Kidney (tissue), 14 donors: ENCODE data around the gene MSI2. TPM values are rescaled to one million over a fixed set of nuclear protein-coding genes. Genes with fewer than 3 reads are reported as not detected.
A peak's percentile ranks its signal among the peaks of the same experiment; 100 is the strongest.

Source experiments
- DNase-seq, 5 donors: peaks; one replicate each; pipeline ENCODE4 v3.0.0-alpha.2; 2013 to 2020
- FAIRE-seq: peaks from 2 replicates; lab custom pipeline; 2012; peaks lifted over from hg19 to GRCh38; lab: Jason Lieb, UNC
- H3K27ac ChIP-seq, 2 donors: one replicate each; pipeline ENCODE4 v1.7.0; 2013; ENCODE audit warnings: low read depth in 2 of 2, low read length in 2 of 2, inconsistent platforms in 1 of 2
- H3K27me3 ChIP-seq: one replicate; pipeline ENCODE4 v1.7.1; 2013; ENCODE audit warnings: low read length, inconsistent platforms; ENCODE audit not compliant: control insufficient read depth, insufficient read depth
- H3K36me3 ChIP-seq, 3 donors: one replicate each; pipeline versions ENCODE4 v1.7.0 to v1.7.1; 2013; ENCODE audit warnings: low read length in 3 of 3, control low read depth in 1 of 3, inconsistent platforms in 1 of 3; ENCODE audit not compliant: insufficient read depth in 3 of 3, control insufficient read depth in 2 of 3
- H3K4me1 ChIP-seq, 3 donors: one replicate each; pipeline versions ENCODE4 v1.7.0 to v1.7.1; 2013; ENCODE audit warnings: low read length in 3 of 3, inconsistent platforms in 1 of 3, low read depth in 1 of 3; ENCODE audit not compliant: control insufficient read depth in 2 of 3, insufficient read depth in 2 of 3
- H3K4me3 ChIP-seq, 3 donors: one replicate each; pipeline versions ENCODE4 v1.7.0 to v1.8.1; 2013; ENCODE audit warnings: low read length in 3 of 3, control low read depth in 1 of 3, inconsistent platforms in 1 of 3
- H3K9ac ChIP-seq, 3 donors: one replicate each; pipeline versions ENCODE4 v1.7.0 to v1.7.1; 2013; ENCODE audit warnings: low read length in 3 of 3, control low read depth in 1 of 3, inconsistent platforms in 1 of 3
- H3K9me3 ChIP-seq, 3 donors: one replicate each; pipeline versions ENCODE4 v1.7.0 to v1.7.1; 2013; ENCODE audit warnings: low read length in 3 of 3, control low read depth in 1 of 3, inconsistent platforms in 1 of 3; ENCODE audit not compliant: control insufficient read depth in 2 of 3, insufficient read depth in 1 of 3
- intact Hi-C: fragments of 100-400 bp; cut with DNase I; formaldehyde crosslinking; loops from one replicate; pipeline ENCODE4 v1.11.1; 2022
- polyA plus RNA-seq: library from polyadenylated mRNA; stranded (reverse); fragments of 350-450 nt; fragmentation: Illumina TruSeq; extraction: RNeasy Lipid Tissue Mini Kit (QIAGEN cat#74804); gene quantifications from one replicate; pipeline ENCODE4 v1.2.3, GENCODE V29; 2014; ENCODE audit warnings: low read depth, low replicate concordance; ENCODE audit not compliant: insufficient read depth
- total RNA-seq: library from RNA; stranded (reverse); fragmentation: NEBNext Ultra II Directional; extraction: Animal tissue kit (Norgen Biotek cat#: 25700); gene quantifications from one replicate; pipeline ENCODE4 v1.2.1, GENCODE V29; 2021
- TF ChIP-seq, protein P1 (sequence below): IDR thresholded peaks from 3 replicates; pipeline ENCODE4 v1.5.1; 2012; ENCODE audit warnings: mild to moderate bottlenecking, moderate library complexity, borderline replicate concordance; ENCODE audit not compliant: insufficient read depth; ENCODE audit errors: extremely low read depth
- donor health status: control.
- donor health status: control.
- donor health status: control.
- donor health status: control.
- donor health status: control.
- donor health status: DM: yes; HTN: yes; CAD: no.
- donor health status: Normal renal cell carcinoma (clear cell type).

The MSI2 gene
- total and polyA plus RNA-seq, 2 donors from 2014 or later, result 69.2 to 151 TPM

- Histone ChIP-seq H3K36me3 (no peaks in the 10 kb centered on the region), H3K9me3 (no peaks in the 10 kb centered on the region), H3K27me3 (no peaks in the 10 kb centered on the region), H3K27ac (peak overlapping the region; percentile 27 to 76), H3K4me1 (peaks cover 9 to 63% (median 55%) of the 10 kb centered on the region in 3 donors), H3K9ac (peak overlapping the region in 1 of 3 donors; percentile 24), H3K4me3 (no peak overlapping the region)
- TF ChIP-seq, protein P1, sequence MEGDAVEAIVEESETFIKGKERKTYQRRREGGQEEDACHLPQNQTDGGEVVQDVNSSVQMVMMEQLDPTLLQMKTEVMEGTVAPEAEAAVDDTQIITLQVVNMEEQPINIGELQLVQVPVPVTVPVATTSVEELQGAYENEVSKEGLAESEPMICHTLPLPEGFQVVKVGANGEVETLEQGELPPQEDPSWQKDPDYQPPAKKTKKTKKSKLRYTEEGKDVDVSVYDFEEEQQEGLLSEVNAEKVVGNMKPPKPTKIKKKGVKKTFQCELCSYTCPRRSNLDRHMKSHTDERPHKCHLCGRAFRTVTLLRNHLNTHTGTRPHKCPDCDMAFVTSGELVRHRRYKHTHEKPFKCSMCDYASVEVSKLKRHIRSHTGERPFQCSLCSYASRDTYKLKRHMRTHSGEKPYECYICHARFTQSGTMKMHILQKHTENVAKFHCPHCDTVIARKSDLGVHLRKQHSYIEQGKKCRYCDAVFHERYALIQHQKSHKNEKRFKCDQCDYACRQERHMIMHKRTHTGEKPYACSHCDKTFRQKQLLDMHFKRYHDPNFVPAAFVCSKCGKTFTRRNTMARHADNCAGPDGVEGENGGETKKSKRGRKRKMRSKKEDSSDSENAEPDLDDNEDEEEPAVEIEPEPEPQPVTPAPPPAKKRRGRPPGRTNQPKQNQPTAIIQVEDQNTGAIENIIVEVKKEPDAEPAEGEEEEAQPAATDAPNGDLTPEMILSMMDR, result no peak
- intact Hi-C loops, result no loop called here
- no peak for FAIRE-seq
- peak in 2 of 5 donors; percentile 51 to 60 for DNase-seq
Measured at GRCh38 chr17:57365420-57365819, 109.1 kb downstream of the MSI2 start.

DNA sequence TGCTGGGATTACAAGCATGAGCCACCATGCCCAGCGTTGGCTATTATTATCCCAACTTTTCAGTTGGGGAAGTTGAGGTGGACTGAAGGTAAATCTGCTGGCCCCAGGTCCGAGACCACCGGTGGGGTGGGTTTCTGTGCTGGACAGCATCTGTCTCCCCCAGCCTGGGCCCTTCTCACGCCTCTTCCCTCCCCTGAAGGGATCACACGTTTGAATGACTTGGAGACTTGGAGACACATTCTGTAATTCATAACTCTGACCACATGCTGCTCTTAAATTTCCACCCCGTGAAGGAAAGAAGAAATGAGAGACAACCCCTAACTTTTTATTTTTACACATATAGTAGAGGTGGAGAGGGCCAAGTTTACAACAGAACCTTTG is 109.8 kb downstream of the MSI2 start:
- FAIRE-seq, result no peak
- no peaks in the 10 kb centered on the region for H3K27me3 ChIP-seq
- H3K4me1 ChIP-seq, result peaks cover 12 to 66% (median 54%) of the 10 kb centered on the region in 3 donors
- DNase-seq, result no peak
- TF ChIP-seq, protein P1, result no peak
- peak overlapping the region in 1 of 3 donors; percentile 24 for H3K9ac ChIP-seq
- H3K4me3 ChIP-seq, result no peak overlapping the region
- peak overlapping the region; percentile 27 to 76 for H3K27ac ChIP-seq
- H3K9me3 ChIP-seq, result no peaks in the 10 kb centered on the region
- intact Hi-C loops, result no loop called here
- no peaks in the 10 kb centered on the region for H3K36me3 ChIP-seq

GRCh38 chr17:57366558-57367351 is 110.4 kb downstream of the MSI2 start:
- H3K36me3 ChIP-seq, result no peaks in the 10 kb centered on the region
- peaks cover 12 to 70% (median 54%) of the 10 kb centered on the region in 3 donors for H3K4me1 ChIP-seq
- DNase-seq (peak in 1 of 5 donors; percentile 48), FAIRE-seq (no peak)
- H3K27me3 ChIP-seq, result no peaks in the 10 kb centered on the region
- H3K9me3 ChIP-seq, result no peaks in the 10 kb centered on the region
- H3K4me3 ChIP-seq, result no peak overlapping the region
- H3K27ac ChIP-seq, result peak overlapping the region; percentile 27 to 76
- TF ChIP-seq, protein P1, result no peak
- peak overlapping the region in 1 of 3 donors; percentile 24 for H3K9ac ChIP-seq
- intact Hi-C loops, result no loop called here
